HG02943 (cell line): ENCODE results near the gene CSNK2A3.
"Not testable (repeated sequence)": the region's sequence is repeated elsewhere in the genome, so short reads cannot be mapped to it uniquely, and the experiment has no call there.

Experiments used
- ATAC-seq: cut with Tn5 transposase; IDR thresholded peaks from one replicate; pipeline ENCODE4 v1.9.1; 2021; ENCODE audit warnings: mild to moderate bottlenecking, low read depth, moderate library complexity; ENCODE audit not compliant: unreplicated experiment

CSNK2A3 gene

GRCh38 chr11:11380883-11381282 lies 27.8 kb upstream of the CSNK2A3 start:
- ATAC-seq: no peak

- no peak for ATAC-seq
Observed at GRCh38 chr11:11380340-11380739, 27.3 kb upstream of the CSNK2A3 start.

GRCh38 chr11:11379661-11380060 lies 26.6 kb upstream of the CSNK2A3 start:
- no peak for ATAC-seq

- no peak for ATAC-seq
Observed at GRCh38 chr11:11378184-11378940, 25.3 kb upstream of the CSNK2A3 start.

- ATAC-seq: no peak
Observed at GRCh38 chr11:11374358-11375148, 21.5 kb upstream of the CSNK2A3 start.

GRCh38 chr11:11373934-11374333 lies 20.9 kb upstream of the CSNK2A3 start:
- no peak for ATAC-seq

GRCh38 chr11:11372461-11372860 lies 19.4 kb upstream of the CSNK2A3 start:
- no peak for ATAC-seq

- no peak for ATAC-seq
Observed at GRCh38 chr11:11370962-11371303, 17.9 kb upstream of the CSNK2A3 start.

GRCh38 chr11:11370255-11370961 lies 17.4 kb upstream of the CSNK2A3 start:
- no peak for ATAC-seq

GRCh38 chr11:11366793-11367192 lies 13.7 kb upstream of the CSNK2A3 start:
- ATAC-seq: no peak

- ATAC-seq: no peak
Observed at GRCh38 chr11:11363674-11364073, 10.6 kb upstream of the CSNK2A3 start.

- no peak for ATAC-seq
Observed at GRCh38 chr11:11359611-11360010, 6.6 kb upstream of the CSNK2A3 start.

GRCh38 chr11:11356842-11357241 lies 3.8 kb upstream of the CSNK2A3 start:
- ATAC-seq: no peak

- ATAC-seq: not testable (repeated sequence)
Observed at GRCh38 chr11:11351851-11352250, 1.2 kb downstream of the CSNK2A3 start.

GRCh38 chr11:11351042-11351586 lies 1.9 kb downstream of the CSNK2A3 start:
- ATAC-seq: no peak

GRCh38 chr11:11349870-11350337 lies 3.1 kb downstream of the CSNK2A3 start:
- ATAC-seq: no peak

- no peak for ATAC-seq
Observed at GRCh38 chr11:11349106-11349825, 3.8 kb downstream of the CSNK2A3 start.

GRCh38 chr11:11348303-11348702 lies 4.7 kb downstream of the CSNK2A3 start:
- no peak for ATAC-seq

- no peak for ATAC-seq
Observed at GRCh38 chr11:11347592-11347991, 5.5 kb downstream of the CSNK2A3 start.

GRCh38 chr11:11346303-11346702 lies 6.7 kb downstream of the CSNK2A3 start:
- no peak for ATAC-seq
